ENCODE measurements around the gene C7orf57.
"Not testable (repeated sequence)": the region's sequence is repeated elsewhere in the genome, so short reads cannot be mapped to it uniquely, and the experiment has no call there.

The C7orf57 gene
- 0.72 to 3.6 reads per million in 2 donors for total RNA-seq

- DNase-seq, result peak; percentile 86
Measured at GRCh38 chr7:48035301-48035966, at the start of gene C7orf57. TSS of gene C7orf57 (plus strand) at chr7:48035543. CDS start at chr7:48036309, 766 bp downstream.

GRCh38 chr7:47988496-47989386 is 46.6 kb upstream of the C7orf57 start:
- no peak for DNase-seq

- not testable (repeated sequence) for DNase-seq
Measured at GRCh38 chr7:47989607-47990400, 45.5 kb upstream of the C7orf57 start.

GRCh38 chr7:47990592-47990991 is 44.8 kb upstream of the C7orf57 start:
- DNase-seq, result no peak

GRCh38 chr7:47991270-47991669 is 44.1 kb upstream of the C7orf57 start:
- DNase-seq, result no peak

- DNase-seq, result peak; percentile 72
Measured at GRCh38 chr7:47991741-47992311, 43.5 kb upstream of the C7orf57 start.

- no peak for DNase-seq
Measured at GRCh38 chr7:47992446-47992845, 42.9 kb upstream of the C7orf57 start.

- DNase-seq, result no peak
Measured at GRCh38 chr7:47999413-47999812, 35.9 kb upstream of the C7orf57 start.

GRCh38 chr7:48000164-48000563 is 35.2 kb upstream of the C7orf57 start:
- not testable (repeated sequence) for DNase-seq

GRCh38 chr7:48004032-48004431 is 31.3 kb upstream of the C7orf57 start:
- DNase-seq, result no peak

GRCh38 chr7:48004638-48005037 is 30.7 kb upstream of the C7orf57 start:
- no peak for DNase-seq

GRCh38 chr7:48006866-48007265 is 28.5 kb upstream of the C7orf57 start:
- DNase-seq, result no peak

- DNase-seq, result no peak
Measured at GRCh38 chr7:48009257-48009656, 26.1 kb upstream of the C7orf57 start.

GRCh38 chr7:48009954-48010353 is 25.4 kb upstream of the C7orf57 start:
- DNase-seq, result no peak

- DNase-seq, result no peak
Measured at GRCh38 chr7:48011323-48011722, 24.0 kb upstream of the C7orf57 start.

GRCh38 chr7:48011951-48012350 is 23.4 kb upstream of the C7orf57 start:
- no peak for DNase-seq

GRCh38 chr7:48016641-48017040 is 18.7 kb upstream of the C7orf57 start:
- no peak for DNase-seq

GRCh38 chr7:48017674-48018073 is 17.7 kb upstream of the C7orf57 start:
- DNase-seq, result no peak

GRCh38 chr7:48025624-48026023 is 9.7 kb upstream of the C7orf57 start:
- no peak for DNase-seq

GRCh38 chr7:48028938-48029337 is 6.4 kb upstream of the C7orf57 start, which contains the start of gene SUN3:
TSS of gene SUN3 (minus strand) at chr7:48029107. CDS start at chr7:48028938, 169 bp downstream.
- no peak for DNase-seq

GRCh38 chr7:48031111-48031510 is 4.2 kb upstream of the C7orf57 start:
- DNase-seq, result no peak

- no peak for DNase-seq
Measured at GRCh38 chr7:48033922-48034321, 1.4 kb upstream of the C7orf57 start.
